Measurements from ENCODE around the gene SNURF. TPM values are rescaled to one million over a fixed set of nuclear protein-coding genes. Genes with fewer than 3 reads are reported as not detected.

SNURF gene
- total RNA-seq, 1 donor from 2014 or later, result 16.5 TPM

DNA sequence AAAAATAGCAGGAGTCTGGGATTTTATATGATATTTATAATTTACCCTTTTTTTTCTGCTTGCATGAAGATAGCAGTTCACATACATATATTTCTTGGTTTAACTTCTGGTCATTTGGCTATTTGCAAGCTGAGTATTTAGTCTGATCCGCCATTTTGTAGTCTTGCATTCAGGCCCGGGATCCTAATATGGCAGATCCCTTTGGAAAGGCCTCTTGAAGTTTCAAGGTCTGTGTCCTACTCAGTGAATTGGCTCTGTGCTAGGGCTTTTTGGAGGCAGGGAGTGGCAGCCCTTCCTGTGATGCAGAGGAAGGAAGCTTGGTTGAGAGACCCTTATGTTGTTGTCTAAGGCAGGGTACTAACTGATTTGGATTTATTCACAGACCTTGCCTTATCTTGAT is 2.9 kb downstream of the SNURF start:
- DNase-seq (ENCODE audit: low read depth) (no peak), FAIRE-seq (no peak)
- Histone ChIP-seq H3K79me2 (ENCODE audit: insufficient read depth, low read length) (peaks cover 73% of the 10 kb centered on the region), H4K20me1 (ENCODE audit: insufficient read depth, low read length) (peaks cover 25% of the 10 kb centered on the region), H3K9me3 (ENCODE audit: insufficient read depth, low read depth, low read length) (no peaks in the 10 kb centered on the region), H3K36me3 (ENCODE audit: insufficient read depth, low read length) (no peaks in the 10 kb centered on the region), H3K27me3 (ENCODE audit: insufficient read depth, low read length) (no peaks in the 10 kb centered on the region), H3K4me3 (ENCODE audit: insufficient read depth, low read depth, low read length) (no peak overlapping the region), H3K4me1 (ENCODE audit: insufficient read depth, low read length) (no peaks in the 10 kb centered on the region), H3K9ac (ENCODE audit: low read length) (no peak overlapping the region), H3K27ac (ENCODE audit: low read depth, low read length) (no peak overlapping the region), H3K4me2 (ENCODE audit: low read length) (no peak overlapping the region), H2AFZ (ENCODE audit: low read depth, low read length) (no peak overlapping the region)
- Mint-ChIP-seq H3K36me3 (ENCODE audit: low read depth, unreplicated experiment) (no peaks in the 10 kb centered on the region), H3K27me3 (ENCODE audit: low read depth, unreplicated experiment) (no peaks in the 10 kb centered on the region), H3K4me1 (ENCODE audit: low read depth, unreplicated experiment) (peaks cover 3% of the 10 kb centered on the region), H3K27ac (ENCODE audit: unreplicated experiment) (peak overlapping the region; percentile 62), H3K4me3 (ENCODE audit: unreplicated experiment) (peak overlapping the region; percentile 91), H3K9me3 (ENCODE audit: unreplicated experiment) (peaks cover 5% of the 10 kb centered on the region)
- TF ChIP-seq EZH2 (IDR thresholded peaks at IDR 0.05; ENCODE audit: insufficient read depth, low read length), result no peak
- TF ChIP-seq, protein P1, sequence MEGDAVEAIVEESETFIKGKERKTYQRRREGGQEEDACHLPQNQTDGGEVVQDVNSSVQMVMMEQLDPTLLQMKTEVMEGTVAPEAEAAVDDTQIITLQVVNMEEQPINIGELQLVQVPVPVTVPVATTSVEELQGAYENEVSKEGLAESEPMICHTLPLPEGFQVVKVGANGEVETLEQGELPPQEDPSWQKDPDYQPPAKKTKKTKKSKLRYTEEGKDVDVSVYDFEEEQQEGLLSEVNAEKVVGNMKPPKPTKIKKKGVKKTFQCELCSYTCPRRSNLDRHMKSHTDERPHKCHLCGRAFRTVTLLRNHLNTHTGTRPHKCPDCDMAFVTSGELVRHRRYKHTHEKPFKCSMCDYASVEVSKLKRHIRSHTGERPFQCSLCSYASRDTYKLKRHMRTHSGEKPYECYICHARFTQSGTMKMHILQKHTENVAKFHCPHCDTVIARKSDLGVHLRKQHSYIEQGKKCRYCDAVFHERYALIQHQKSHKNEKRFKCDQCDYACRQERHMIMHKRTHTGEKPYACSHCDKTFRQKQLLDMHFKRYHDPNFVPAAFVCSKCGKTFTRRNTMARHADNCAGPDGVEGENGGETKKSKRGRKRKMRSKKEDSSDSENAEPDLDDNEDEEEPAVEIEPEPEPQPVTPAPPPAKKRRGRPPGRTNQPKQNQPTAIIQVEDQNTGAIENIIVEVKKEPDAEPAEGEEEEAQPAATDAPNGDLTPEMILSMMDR (IDR thresholded peaks at IDR 0.05; ENCODE audit: insufficient read depth, low read depth, low read length), result no peak

DNA sequence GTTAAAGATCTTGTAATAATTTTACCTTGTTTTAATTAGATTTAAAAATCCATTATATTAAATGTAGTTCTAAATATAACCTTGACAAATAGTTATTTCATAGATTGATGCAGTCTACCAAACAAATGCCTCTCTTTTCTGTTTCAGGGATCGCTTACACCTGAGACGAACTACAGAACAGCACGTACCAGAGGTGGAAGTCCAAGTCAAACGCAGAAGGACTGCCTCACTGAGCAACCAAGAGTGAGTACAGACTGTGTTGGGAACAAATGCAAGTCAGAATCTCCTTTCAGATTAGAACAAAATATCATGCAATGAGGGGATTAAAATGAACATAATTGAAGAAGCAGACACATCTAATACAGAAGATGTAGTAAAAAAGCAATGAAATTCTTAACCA is 7.2 kb downstream of the SNURF start:
- H3K9me3 Mint-ChIP-seq (ENCODE audit: unreplicated experiment), result no peaks in the 10 kb centered on the region
- TF ChIP-seq EZH2 (IDR thresholded peaks at IDR 0.05; ENCODE audit: insufficient read depth, low read length), result no peak
- TF ChIP-seq, protein P1 (IDR thresholded peaks at IDR 0.05; ENCODE audit: insufficient read depth, low read depth, low read length), result no peak
- no peaks in the 10 kb centered on the region for H3K9me3 ChIP-seq (ENCODE audit: insufficient read depth, low read depth, low read length)
- no peaks in the 10 kb centered on the region for H3K27me3 ChIP-seq (ENCODE audit: insufficient read depth, low read length)
- peaks cover 15% of the 10 kb centered on the region for H3K36me3 ChIP-seq (ENCODE audit: insufficient read depth, low read length)
- peaks cover 1% of the 10 kb centered on the region for H3K36me3 Mint-ChIP-seq (ENCODE audit: low read depth, unreplicated experiment)
- DNase-seq (ENCODE audit: low read depth), result no peak
- no peaks in the 10 kb centered on the region for H3K27me3 Mint-ChIP-seq (ENCODE audit: low read depth, unreplicated experiment)
- no peak for FAIRE-seq
- peaks cover 3% of the 10 kb centered on the region for H3K4me1 Mint-ChIP-seq (ENCODE audit: low read depth, unreplicated experiment)
- H3K4me3 ChIP-seq (ENCODE audit: insufficient read depth, low read depth, low read length), result no peak overlapping the region
- no peak overlapping the region for H3K27ac ChIP-seq (ENCODE audit: low read depth, low read length)
- H3K4me2 ChIP-seq (ENCODE audit: low read length), result no peak overlapping the region
- no peak overlapping the region for H2AFZ ChIP-seq (ENCODE audit: low read depth, low read length)
- H3K27ac Mint-ChIP-seq (ENCODE audit: unreplicated experiment), result no peak overlapping the region
- H4K20me1 ChIP-seq (ENCODE audit: insufficient read depth, low read length), result peaks cover 36% of the 10 kb centered on the region
- peaks cover 64% of the 10 kb centered on the region for H3K79me2 ChIP-seq (ENCODE audit: insufficient read depth, low read length)
- H3K4me1 ChIP-seq (ENCODE audit: insufficient read depth, low read length), result no peaks in the 10 kb centered on the region
- no peak overlapping the region for H3K4me3 Mint-ChIP-seq (ENCODE audit: unreplicated experiment)
- H3K9ac ChIP-seq (ENCODE audit: low read length), result no peak overlapping the region

DNA sequence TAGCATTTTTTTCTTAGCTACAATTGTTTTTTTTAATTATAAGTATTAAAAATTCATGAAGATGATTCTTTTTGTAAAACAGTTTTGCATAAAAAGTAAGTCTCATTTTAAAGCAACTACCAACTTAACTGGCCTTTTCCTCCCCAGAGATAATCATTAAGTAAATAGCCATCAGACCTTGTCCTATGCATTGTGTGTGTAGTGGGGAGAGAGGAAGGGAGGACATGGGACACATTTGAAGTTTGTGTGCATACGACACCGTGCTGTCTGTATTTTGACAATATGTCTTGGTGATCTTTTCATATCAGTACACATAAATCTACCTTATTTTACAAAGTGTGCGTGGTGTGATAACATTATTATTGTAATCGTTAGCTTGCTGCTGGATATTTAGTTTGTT is 8.1 kb downstream of the SNURF start:
- no peak for DNase-seq (ENCODE audit: low read depth)
- Mint-ChIP-seq H3K4me3 (ENCODE audit: unreplicated experiment) (no peak overlapping the region), H3K27me3 (ENCODE audit: low read depth, unreplicated experiment) (no peaks in the 10 kb centered on the region), H3K9me3 (ENCODE audit: unreplicated experiment) (no peaks in the 10 kb centered on the region), H3K4me1 (ENCODE audit: low read depth, unreplicated experiment) (peaks cover 3% of the 10 kb centered on the region), H3K36me3 (ENCODE audit: low read depth, unreplicated experiment) (peaks cover 1% of the 10 kb centered on the region), H3K27ac (ENCODE audit: unreplicated experiment) (no peak overlapping the region)
- Histone ChIP-seq H3K9me3 (ENCODE audit: insufficient read depth, low read depth, low read length) (no peaks in the 10 kb centered on the region), H3K79me2 (ENCODE audit: insufficient read depth, low read length) (peaks cover 56% of the 10 kb centered on the region), H3K27ac (ENCODE audit: low read depth, low read length) (no peak overlapping the region), H2AFZ (ENCODE audit: low read depth, low read length) (no peak overlapping the region), H4K20me1 (ENCODE audit: insufficient read depth, low read length) (peaks cover 33% of the 10 kb centered on the region), H3K27me3 (ENCODE audit: insufficient read depth, low read length) (no peaks in the 10 kb centered on the region), H3K4me1 (ENCODE audit: insufficient read depth, low read length) (no peaks in the 10 kb centered on the region), H3K4me3 (ENCODE audit: insufficient read depth, low read depth, low read length) (no peak overlapping the region), H3K9ac (ENCODE audit: low read length) (no peak overlapping the region), H3K36me3 (ENCODE audit: insufficient read depth, low read length) (peaks cover 15% of the 10 kb centered on the region), H3K4me2 (ENCODE audit: low read length) (no peak overlapping the region)
- TF ChIP-seq, protein P1 (IDR thresholded peaks at IDR 0.05; ENCODE audit: insufficient read depth, low read depth, low read length), result no peak
- no peak for TF ChIP-seq EZH2 (IDR thresholded peaks at IDR 0.05; ENCODE audit: insufficient read depth, low read length)
- FAIRE-seq, result no peak
